GM23248 (cell line): ENCODE data around the gene PRKCE.

ENCODE experiments used
- EZH2 ChIP-seq: fragments of 200-600 bp; sonication (generic); IDR thresholded peaks from 2 replicates; pipeline ENCODE4 v1.6.1; 2018; ENCODE audit warnings: antibody characterized with exemption, mild to moderate bottlenecking; ENCODE audit not compliant: insufficient read depth, poor library complexity, severe bottlenecking
- EZH2phosphoT487 ChIP-seq: fragments of 200-600 bp; sonication (generic); IDR thresholded peaks from 2 replicates; pipeline ENCODE4 v1.6.1; 2018; ENCODE audit warnings: antibody characterized with exemption, moderate library complexity, mild to moderate bottlenecking, low read depth; ENCODE audit not compliant: insufficient read depth

- no peak for TF ChIP-seq EZH2phosphoT487
- no peak for TF ChIP-seq EZH2
Observed at GRCh38 chr2:46032996-46033395, 381.5 kb downstream of the PRKCE start.
